ENCODE results near the gene ZNF222. TPM values are rescaled to one million over a fixed set of nuclear protein-coding genes. Genes with fewer than 3 reads are reported as not detected.

Gene ZNF222
- total RNA-seq, 1 experiment from 2014 or later: 5.4 TPM

DNA sequence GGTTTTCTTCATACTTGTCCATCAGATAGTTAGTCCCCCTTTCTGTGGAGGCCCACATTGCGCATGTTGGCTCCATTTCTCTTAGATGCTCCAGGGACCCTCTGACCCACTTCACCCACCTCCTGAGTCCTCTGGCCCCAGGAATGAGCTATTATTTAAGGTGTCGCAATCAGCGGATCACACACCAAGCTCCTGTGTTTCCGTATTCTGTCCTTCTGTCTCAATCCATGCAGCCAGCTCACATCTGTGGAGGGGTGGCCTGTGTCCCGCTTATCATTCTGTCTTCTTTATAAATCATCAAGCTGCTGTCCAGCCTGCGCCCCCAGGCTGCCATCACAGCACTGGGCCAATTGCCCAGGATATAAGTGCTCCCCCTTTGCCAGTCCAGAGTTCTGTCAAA is 17.7 kb upstream of the ZNF222 start:
- H4K20me1 ChIP-seq (ENCODE audit: control insufficient read depth, insufficient read depth, insufficient read length): no peaks in the 10 kb centered on the region
- H3K4me2 ChIP-seq (ENCODE audit: insufficient read depth, insufficient read length, low read length): no peak overlapping the region
- H2BK20ac ChIP-seq (ENCODE audit: low read depth, low read length, poor library complexity, severe bottlenecking): no peak overlapping the region
- no peak overlapping the region for H4K8ac ChIP-seq (replicated peaks; ENCODE audit: insufficient read length, low read depth, low read length)
- H2BK120ac ChIP-seq (ENCODE audit: low read depth, low read length, poor library complexity, severe bottlenecking): no peak overlapping the region
- TF ChIP-seq, protein P1, sequence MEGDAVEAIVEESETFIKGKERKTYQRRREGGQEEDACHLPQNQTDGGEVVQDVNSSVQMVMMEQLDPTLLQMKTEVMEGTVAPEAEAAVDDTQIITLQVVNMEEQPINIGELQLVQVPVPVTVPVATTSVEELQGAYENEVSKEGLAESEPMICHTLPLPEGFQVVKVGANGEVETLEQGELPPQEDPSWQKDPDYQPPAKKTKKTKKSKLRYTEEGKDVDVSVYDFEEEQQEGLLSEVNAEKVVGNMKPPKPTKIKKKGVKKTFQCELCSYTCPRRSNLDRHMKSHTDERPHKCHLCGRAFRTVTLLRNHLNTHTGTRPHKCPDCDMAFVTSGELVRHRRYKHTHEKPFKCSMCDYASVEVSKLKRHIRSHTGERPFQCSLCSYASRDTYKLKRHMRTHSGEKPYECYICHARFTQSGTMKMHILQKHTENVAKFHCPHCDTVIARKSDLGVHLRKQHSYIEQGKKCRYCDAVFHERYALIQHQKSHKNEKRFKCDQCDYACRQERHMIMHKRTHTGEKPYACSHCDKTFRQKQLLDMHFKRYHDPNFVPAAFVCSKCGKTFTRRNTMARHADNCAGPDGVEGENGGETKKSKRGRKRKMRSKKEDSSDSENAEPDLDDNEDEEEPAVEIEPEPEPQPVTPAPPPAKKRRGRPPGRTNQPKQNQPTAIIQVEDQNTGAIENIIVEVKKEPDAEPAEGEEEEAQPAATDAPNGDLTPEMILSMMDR (conservative IDR thresholded peaks at IDR 0.05): no peak
- no peak overlapping the region for H3K27ac ChIP-seq (ENCODE audit: insufficient read length, low read depth, low read length)
- H4K91ac ChIP-seq (ENCODE audit: insufficient read length, low read depth, low read length): no peak overlapping the region
- no peak overlapping the region for H2AFZ ChIP-seq (ENCODE audit: low read length)
- no peak for DNase-seq
- H3K18ac ChIP-seq (ENCODE audit: insufficient read length, low read depth, low read length): no peak overlapping the region
- no peaks in the 10 kb centered on the region for H3K27me3 ChIP-seq (ENCODE audit: insufficient read depth, low read length)
- no peak overlapping the region for H2BK12ac ChIP-seq (ENCODE audit: insufficient read length, low read depth, low read length)
- peaks cover 36% of the 10 kb centered on the region for H3K9me3 ChIP-seq (ENCODE audit: control insufficient read depth, low read depth, low read length)
- no CpG with 5 or more reads among the region's 6 CpGs for WGBS (ENCODE audit: extremely low coverage, insufficient read length, low lambda C conversion rate)
- H3K27me3 Mint-ChIP-seq (ENCODE audit: low read depth): no peaks in the 10 kb centered on the region; the same call in none of the 2 replicates
- H3K9me3 Mint-ChIP-seq: peaks cover 35 to 63% of the 10 kb centered on the region in 2 experiments
- no peak overlapping the region for H4K5ac ChIP-seq (ENCODE audit: insufficient read length, low read depth, low read length)
- H3K79me1 ChIP-seq (ENCODE audit: insufficient read depth, low read depth, low read length, poor library complexity, severe bottlenecking): no peaks in the 10 kb centered on the region
- peaks cover 4 to 7% of the 10 kb centered on the region in 2 experiments for H3K4me1 Mint-ChIP-seq
- no peak overlapping the region for H3K56ac ChIP-seq (ENCODE audit: insufficient read length, low read depth, low read length)
- no peak overlapping the region for H2BK5ac ChIP-seq (ENCODE audit: insufficient read length, low read length)
- no peak overlapping the region for H2AK5ac ChIP-seq (ENCODE audit: insufficient read length, low read length)
- no peaks in the 10 kb centered on the region; the same call in 1 of the 2 replicates for H3K4me1 ChIP-seq (ENCODE audit: insufficient read depth, low read length)
- peaks cover 54 to 61% (median 59%) of the 10 kb centered on the region in 3 experiments for H3K36me3 Mint-ChIP-seq (ENCODE audit: insufficient read depth in 1 of 3, low read depth in 3 of 3)
- no peak overlapping the region for H2BK15ac ChIP-seq (ENCODE audit: low read depth, low read length)
- no peaks in the 10 kb centered on the region; the same call in 1 of the 2 replicates for H3K79me2 ChIP-seq (ENCODE audit: insufficient read depth, low read length)
- no peak overlapping the region for H3K4ac ChIP-seq (ENCODE audit: low read depth, low read length)
- H3K9ac ChIP-seq (ENCODE audit: extremely low read depth, insufficient read length, low read length): no peak overlapping the region
- H3K4me3 Mint-ChIP-seq: no peak overlapping the region
- H3T11ph ChIP-seq (ENCODE audit: low read length): no peak overlapping the region
- no peak overlapping the region for H3K14ac ChIP-seq (ENCODE audit: insufficient read depth, low read length)
- peaks cover 4% of the 10 kb centered on the region for H3K23me2 ChIP-seq (ENCODE audit: insufficient read length, low read depth, low read length, poor library complexity, severe bottlenecking)
- no peak overlapping the region for H3K27ac Mint-ChIP-seq
- no peak overlapping the region for H3K23ac ChIP-seq (ENCODE audit: insufficient read length, low read depth, low read length)

Data from H9 (cell line).